NCI-H446 (cell line): Measurements from ENCODE around the gene RAB11B.
"Not testable (repeated sequence)": the region's sequence is repeated elsewhere in the genome, so short reads cannot be mapped to it uniquely, and the experiment has no call there.

Experiments used
- DNase-seq, 2 experiments: peaks; one replicate each; lab custom pipeline; 2025; lab: John Stamatoyannopoulos, UW

The RAB11B gene

GRCh38 chr19:8389891-8390616 lies at the start of gene RAB11B:
RAB11B (plus strand) TSS chr19:8390360; CDS start chr19:8390417, 57 bp downstream.
- peak; percentile 99 to 100 for DNase-seq

GRCh38 chr19:8341504-8341903 lies 48.7 kb upstream of the RAB11B start:
- DNase-seq: not testable (repeated sequence)

- no peak for DNase-seq
Observed at GRCh38 chr19:8342316-8342683, 47.9 kb upstream of the RAB11B start.

DNA sequence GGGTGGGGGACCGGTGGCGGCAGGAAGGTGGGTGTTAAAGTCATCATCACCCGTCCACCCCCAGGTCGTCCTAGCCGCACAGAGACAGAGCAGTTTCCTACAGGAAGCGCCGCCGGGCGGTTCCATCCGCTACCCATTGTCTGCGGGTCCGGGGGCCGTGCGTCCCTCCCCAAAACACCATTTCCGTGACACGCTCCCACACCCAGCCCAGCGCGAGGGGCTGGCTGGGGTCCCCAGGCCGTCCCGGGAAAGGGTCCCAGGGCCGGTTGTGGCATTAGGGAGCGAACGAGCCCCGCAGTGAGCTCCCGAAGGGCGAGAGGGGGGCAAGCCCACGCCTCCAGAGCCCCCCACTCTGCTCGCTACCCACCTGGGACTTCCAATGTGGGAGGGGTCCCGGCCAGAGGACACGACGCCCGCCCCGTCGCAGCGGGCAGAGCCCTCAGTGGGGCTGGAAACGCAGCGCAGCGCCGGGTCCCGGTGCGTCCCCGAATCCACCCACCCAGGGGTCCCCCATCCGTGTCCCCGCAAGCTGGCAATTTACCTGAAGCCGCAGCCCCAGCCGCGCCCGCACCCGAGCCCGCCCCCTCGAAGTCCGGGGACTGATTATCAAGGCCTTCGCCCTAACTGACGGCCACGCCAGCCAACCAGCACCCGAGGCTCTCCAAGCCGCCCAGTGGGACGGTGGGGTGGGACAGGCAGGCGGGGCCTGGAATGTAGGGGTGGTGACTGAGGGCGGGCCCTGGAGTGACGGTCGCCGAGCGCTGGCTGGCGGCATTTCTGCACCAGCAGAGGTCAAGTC lies 47.3 kb upstream of the RAB11B start, which contains the start of gene KANK3:
Gene KANK3 (minus strand): TSS at position 579 of the 799 bp plus-strand sequence. CDS start 5,434 bp downstream, outside the sequence.
- peak; percentile 41 to 83 for DNase-seq

DNA sequence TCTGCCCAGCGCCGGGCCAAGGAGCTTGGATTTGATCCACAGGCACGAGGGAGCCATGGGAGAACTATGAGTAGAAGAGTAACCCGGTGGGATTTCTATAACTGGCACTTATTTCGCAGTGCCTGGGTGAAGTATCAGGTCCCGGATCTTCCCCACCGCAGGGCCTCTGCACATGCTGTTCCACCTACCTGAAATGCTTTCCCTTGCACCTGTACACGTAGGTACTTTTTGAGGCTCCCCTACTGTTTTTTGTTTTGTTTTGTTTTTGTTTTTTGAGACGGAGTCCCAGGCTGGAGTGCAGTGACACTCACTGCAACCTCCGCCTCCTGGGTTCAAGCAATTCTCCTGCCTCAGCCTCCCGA lies 46.7 kb upstream of the RAB11B start:
- DNase-seq: no peak

- not testable (repeated sequence) for DNase-seq
Observed at GRCh38 chr19:8349629-8350372, 40.4 kb upstream of the RAB11B start.

DNA sequence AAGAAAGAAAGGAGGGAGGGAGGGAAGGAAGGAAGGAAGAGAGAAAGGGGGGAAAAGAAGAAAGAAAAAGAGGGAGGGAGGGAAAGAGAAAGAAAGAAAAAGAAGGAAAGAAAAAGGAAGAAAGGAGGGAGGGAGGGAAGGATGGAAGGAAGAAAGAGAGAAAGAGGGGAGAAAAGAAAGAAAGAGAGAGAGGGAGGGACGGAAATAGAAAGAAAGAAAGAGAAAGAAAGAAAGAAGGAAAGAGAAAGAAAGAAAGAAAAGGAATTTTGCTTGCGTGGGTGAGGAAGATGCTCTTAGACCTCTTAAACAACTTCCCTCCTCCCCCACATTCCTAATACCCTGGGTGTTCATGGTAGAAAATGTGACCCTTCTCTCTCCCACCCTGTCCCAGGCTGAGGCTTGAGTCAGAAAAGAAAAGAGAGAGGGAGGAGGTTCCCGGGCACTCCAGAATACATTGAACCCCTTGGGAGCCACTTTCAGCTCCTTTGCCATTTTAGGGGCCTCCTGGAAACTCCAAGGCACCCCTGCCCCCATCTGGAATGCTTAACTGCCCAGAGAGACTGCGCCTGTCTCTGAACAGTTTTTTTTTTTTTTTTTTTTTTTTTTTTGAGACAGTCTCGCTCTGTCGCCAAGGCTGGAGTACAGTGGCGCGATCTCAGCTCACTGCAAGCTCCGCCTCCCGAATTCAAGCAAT lies 37.9 kb upstream of the RAB11B start:
- DNase-seq: no peak

GRCh38 chr19:8352845-8353244 lies 37.3 kb upstream of the RAB11B start:
- not testable (repeated sequence) for DNase-seq

DNA sequence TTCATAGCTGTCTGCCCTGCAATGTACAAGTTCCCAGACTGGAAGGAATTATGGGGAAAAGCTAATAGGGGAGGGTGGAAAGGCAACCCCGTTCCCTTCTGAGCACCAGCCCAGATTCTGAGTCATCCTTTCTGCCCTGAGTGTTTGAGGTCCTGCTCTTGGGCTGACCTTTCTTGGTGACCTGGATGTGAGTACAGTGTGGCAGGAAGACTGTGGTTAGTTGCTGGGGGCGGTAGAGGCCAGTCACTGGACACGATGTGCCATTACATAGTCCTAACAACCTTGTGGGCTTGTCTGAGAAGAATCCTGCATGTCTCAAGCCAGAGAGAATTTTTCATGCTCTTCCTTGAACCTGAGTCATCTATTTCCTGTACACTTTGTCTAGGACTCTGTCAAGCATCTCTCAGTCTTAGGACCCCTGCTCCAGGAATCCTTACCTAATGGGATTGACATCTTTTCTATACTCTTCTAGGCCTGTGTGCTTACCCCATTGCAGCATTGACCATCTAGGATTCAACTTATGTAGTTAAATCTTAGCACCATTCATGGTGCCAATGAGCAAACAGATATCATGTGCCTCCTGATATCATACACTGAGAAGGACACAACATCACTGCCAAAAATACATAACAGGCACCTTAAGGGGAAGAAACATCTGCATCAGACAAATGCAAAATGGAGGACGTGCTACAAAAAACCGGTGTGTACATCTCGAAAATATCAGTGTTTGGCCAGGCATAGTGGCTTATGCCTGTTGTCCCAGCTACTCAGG lies 34.3 kb upstream of the RAB11B start:
- no peak for DNase-seq

DNA sequence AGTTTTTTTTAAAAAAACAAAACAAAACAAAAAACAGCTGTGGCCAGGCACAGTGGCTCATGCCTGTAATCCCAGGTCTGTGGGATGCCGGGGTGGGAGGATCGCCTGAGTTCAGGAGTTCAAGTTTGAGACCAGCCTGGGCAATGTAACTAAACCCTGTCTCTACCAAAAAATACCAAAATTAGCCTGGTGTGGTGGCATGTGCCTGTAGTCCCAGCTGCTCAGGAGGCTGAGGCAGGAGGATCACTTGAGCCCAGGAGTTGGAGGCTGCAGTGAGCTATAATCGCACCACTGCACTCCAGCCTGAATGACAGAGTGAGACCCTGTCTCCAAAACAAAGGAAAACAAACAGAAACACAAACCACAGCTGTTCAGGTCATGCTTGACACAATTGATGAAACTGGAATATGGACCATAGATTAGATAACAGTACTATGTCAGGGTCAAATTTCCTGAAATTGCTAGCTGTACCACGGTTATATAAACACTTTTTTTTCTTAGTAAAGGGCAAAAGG lies 33.1 kb upstream of the RAB11B start:
- DNase-seq: no peak

GRCh38 chr19:8358948-8359347 lies 31.2 kb upstream of the RAB11B start:
- DNase-seq: no peak

DNA sequence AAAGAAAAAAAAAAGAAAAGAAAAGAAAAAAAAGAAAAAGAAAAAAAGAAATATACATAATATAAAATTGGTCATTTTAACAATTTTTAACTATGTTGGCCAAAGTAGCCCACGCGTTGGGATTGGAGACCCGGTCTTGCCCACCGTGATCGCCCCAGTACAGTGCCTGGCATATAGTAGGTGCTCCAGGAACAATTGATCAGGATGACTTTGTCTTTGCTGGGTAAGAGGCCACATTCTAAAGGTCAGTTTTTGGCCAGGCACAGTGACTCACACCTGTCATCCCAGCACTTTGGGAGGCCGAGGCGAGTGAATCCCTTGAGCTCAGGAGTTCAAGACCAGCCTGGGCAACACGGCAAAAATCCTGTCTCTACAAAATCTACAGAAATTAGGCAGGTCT lies 30.0 kb upstream of the RAB11B start:
- no peak for DNase-seq

GRCh38 chr19:8361921-8362793 lies 28.0 kb upstream of the RAB11B start:
- DNase-seq: peak; percentile 89 to 96

- no peak for DNase-seq
Observed at GRCh38 chr19:8363803-8364771, 26.1 kb upstream of the RAB11B start, which contains the start of gene ANGPTL4. ANGPTL4 (plus strand) TSS chr19:8364155; CDS start chr19:8364322, 167 bp downstream.

- no peak for DNase-seq
Observed at GRCh38 chr19:8366121-8366581, 24.0 kb upstream of the RAB11B start.

DNA sequence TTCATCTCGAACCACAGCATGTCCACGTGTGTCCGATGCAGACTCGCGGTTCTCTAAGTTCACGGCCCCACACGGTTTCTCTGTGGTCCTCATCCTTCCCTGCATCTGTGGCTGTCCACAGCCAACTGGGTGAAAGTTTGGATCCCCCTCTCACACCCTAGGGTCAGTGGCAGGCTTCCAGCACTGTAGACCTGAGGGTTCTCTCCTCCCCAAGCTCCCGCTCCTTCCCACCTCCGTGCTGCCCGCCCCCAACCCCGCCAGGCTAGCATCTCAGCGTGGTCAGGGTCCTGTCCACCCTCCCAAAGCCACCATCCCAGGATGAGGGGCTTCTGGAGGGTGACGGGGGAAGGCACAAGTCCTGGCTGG lies 23.2 kb upstream of the RAB11B start:
- no peak for DNase-seq

GRCh38 chr19:8367327-8368001 lies 22.7 kb upstream of the RAB11B start:
- peak; percentile 55 to 89 for DNase-seq
